H1 (cell line): Measurements from ENCODE around the gene DELE1. TPM values are rescaled to one million over a fixed set of nuclear protein-coding genes. Genes with fewer than 3 reads are reported as not detected.

Source experiments
- CEBPB ChIP-seq: IDR thresholded peaks from 2 replicates; pipeline ENCODE4 v1.6.1; 2012; ENCODE audit warnings: low read depth, low read length
- EZH2 ChIP-seq: fragments of 200-600 bp; sonication (generic); IDR thresholded peaks from 2 replicates; pipeline ENCODE4 v1.7.1; 2012; ENCODE audit warnings: low read depth, mild to moderate bottlenecking, moderate library complexity, low read length, inconsistent platforms; ENCODE audit not compliant: severe bottlenecking
- KDM1A ChIP-seq: fragments of 200-600, 300-600 bp; sonication (generic); IDR thresholded peaks from 2 replicates; pipeline ENCODE4 v1.7.1; 2016; ENCODE audit warnings: mild to moderate bottlenecking, low read length, borderline replicate concordance
- RBBP5 ChIP-seq: IDR thresholded peaks from 2 replicates; pipeline ENCODE4 v1.7.1; 2012; ENCODE audit warnings: low read depth, mild to moderate bottlenecking, inconsistent platforms, low read length, moderate library complexity, borderline replicate concordance
- RXRA ChIP-seq: IDR thresholded peaks from 2 replicates; pipeline ENCODE4 v1.6.1; 2011; ENCODE audit warnings: low read depth, mild to moderate bottlenecking, low read length, moderate library complexity; ENCODE audit not compliant: insufficient read depth
- polyA plus RNA-seq, 7 experiments: library from polyadenylated mRNA; depleted of rRNA in 3 of 7; stranded (reverse) in 5 of 7; unstranded in 2 of 7; fragments of >200 nt in 5 of 7; fragments of 200-250 nt in 2 of 7; gene quantifications; 1 replicate in 5 of 7; 2 replicates in 1 of 7; 4 replicates in 1 of 7; pipeline versions ENCODE4 v1.2.1 to v1.2.3, GENCODE V29; 2011 to 2013; ENCODE audit warnings: missing spikeins in 2 of 7, mixed read lengths in 2 of 7
- total RNA-seq: library from RNA; stranded (reverse); fragmentation: NEBNext Ultra II Directional; extraction: Animal tissue kit (Norgen Biotek cat#: 25700); gene quantifications from 2 replicates; pipeline ENCODE4 v1.2.1, GENCODE V29; 2021

DELE1 gene
- total and polyA plus RNA-seq, 2 of the 8 experiments (the other 6 are each of a cell fraction or from before 2014, with no cell fraction given): 61.4 to 114 TPM

DNA sequence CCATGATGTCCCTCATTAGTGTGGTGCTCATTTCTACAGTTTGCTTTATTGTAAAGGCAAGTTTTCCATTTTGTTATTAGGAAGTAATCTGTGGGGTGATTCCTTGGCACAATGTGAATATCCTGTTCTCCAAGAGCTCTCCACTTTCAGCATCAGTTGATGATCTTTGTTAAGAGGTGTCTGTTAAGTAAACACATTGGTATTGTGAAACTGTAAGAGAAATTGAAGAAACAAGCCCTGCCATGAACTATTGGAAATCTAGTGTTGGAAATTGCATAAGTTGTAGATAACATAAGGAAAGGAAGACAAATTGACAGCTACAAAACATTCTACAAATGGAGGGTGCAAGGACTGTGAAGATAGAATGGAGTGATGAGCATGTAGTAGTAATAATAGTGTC is 62.4 kb downstream of the DELE1 start (continued):
- TF ChIP-seq EZH2 (no peak), CEBPB (no peak), RXRA (no peak), KDM1A (no peak), RBBP5 (no peak)
